ENCODE data around the gene SPRR5. TPM values are rescaled to one million over a fixed set of nuclear protein-coding genes. Genes with fewer than 3 reads are reported as not detected.

SPRR5 gene
- total RNA-seq, 6 experiments from 2014 or later = not detected

DNA sequence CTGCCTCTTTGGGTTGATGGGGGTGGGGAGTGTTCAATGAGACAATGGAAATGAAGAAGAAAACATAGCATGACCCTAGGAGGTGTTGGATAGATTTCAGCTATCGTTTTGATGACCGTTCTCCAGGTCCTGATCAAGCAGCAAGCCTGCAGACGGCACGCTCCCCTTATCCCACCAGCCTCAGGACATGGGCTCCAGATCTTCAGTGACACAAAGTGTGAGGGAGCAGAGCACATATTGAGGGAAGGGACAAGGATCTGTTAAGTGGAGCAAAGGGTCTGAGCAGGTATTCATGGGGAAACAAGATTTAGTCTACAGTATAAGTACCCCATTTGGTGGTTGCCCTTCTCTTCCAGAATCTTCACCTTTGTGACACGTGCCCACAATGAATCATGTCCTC, 4.7 kb downstream of the SPRR5 start:
- no peaks in the 10 kb centered on the region for H3K36me3 ChIP-seq
- 55% methylated on average over 3 of the region's 5 CpGs for WGBS (ENCODE audit: insufficient coverage, low coverage, low lambda C conversion rate, missing lambda C conversion rate)
- H3K27ac ChIP-seq = no peak overlapping the region
- intact Hi-C loops (cut with DNase I) = no loop called here
- ATAC-seq = no peak
- H3K4me3 ChIP-seq = no peak overlapping the region
- H3K27me3 ChIP-seq = no peaks in the 10 kb centered on the region
- TF ChIP-seq, protein P1, sequence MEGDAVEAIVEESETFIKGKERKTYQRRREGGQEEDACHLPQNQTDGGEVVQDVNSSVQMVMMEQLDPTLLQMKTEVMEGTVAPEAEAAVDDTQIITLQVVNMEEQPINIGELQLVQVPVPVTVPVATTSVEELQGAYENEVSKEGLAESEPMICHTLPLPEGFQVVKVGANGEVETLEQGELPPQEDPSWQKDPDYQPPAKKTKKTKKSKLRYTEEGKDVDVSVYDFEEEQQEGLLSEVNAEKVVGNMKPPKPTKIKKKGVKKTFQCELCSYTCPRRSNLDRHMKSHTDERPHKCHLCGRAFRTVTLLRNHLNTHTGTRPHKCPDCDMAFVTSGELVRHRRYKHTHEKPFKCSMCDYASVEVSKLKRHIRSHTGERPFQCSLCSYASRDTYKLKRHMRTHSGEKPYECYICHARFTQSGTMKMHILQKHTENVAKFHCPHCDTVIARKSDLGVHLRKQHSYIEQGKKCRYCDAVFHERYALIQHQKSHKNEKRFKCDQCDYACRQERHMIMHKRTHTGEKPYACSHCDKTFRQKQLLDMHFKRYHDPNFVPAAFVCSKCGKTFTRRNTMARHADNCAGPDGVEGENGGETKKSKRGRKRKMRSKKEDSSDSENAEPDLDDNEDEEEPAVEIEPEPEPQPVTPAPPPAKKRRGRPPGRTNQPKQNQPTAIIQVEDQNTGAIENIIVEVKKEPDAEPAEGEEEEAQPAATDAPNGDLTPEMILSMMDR (IDR thresholded peaks at IDR 0.05) = no peak
- no peak for TF ChIP-seq POLR2A (IDR thresholded peaks at IDR 0.05)
- no peaks in the 10 kb centered on the region for H3K9me3 ChIP-seq
- no peaks in the 10 kb centered on the region for H3K4me1 ChIP-seq
- no peak for DNase-seq

DNA sequence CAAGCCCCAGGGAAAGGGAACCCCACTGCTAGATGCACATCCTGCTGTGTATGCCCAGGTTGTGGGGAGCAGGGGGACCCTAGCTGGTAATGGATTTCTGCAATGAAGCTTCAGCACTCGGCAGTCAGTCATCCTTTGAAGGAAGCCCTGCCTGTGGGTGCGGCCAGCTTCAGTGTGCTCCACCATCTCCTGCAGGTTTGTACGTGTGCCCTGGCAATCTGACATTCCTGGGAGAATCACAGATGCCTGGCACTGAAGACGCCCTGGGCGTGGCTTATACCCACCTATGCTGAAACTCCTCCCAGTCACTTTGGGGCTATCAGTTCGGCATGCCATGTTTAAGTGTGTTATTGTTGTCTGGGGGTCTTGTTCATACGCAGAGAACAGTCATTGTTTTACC, 6.8 kb downstream of the SPRR5 start:
- intact Hi-C loops (cut with DNase I) = no loop called here
- no peak for ATAC-seq

DNA sequence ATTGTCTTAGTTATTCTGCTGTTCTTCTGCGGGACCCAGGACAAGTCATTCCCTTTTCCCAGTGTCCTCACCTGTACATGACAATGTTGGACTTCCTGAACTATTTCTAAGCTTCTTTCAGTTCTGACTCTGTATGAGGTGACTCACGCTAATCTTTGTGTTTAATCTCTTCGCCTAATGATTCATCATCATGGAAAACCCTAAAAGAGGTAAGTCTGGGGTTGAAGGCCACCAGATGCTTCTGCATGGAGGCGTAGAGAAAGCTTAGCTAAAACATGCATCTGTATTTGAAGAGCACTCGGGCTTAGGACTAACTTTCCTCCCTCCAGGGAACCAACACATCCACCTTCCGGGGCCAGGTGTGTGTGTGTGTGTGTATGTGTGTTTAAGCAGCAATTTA, 7.4 kb downstream of the SPRR5 start:
- no peak overlapping the region for H3K27ac ChIP-seq
- TF ChIP-seq, protein P1 (IDR thresholded peaks at IDR 0.05) = no peak
- H3K4me1 ChIP-seq = peaks cover 0 to 5% (median 0%) of the 10 kb centered on the region in 4 donors
- H3K4me3 ChIP-seq = no peak overlapping the region
- intact Hi-C loops (cut with DNase I) = no loop called here
- no peak for DNase-seq
- ATAC-seq = no peak
- H3K27me3 ChIP-seq = no peaks in the 10 kb centered on the region
- H3K36me3 ChIP-seq = no peaks in the 10 kb centered on the region
- WGBS (ENCODE audit: insufficient coverage, low coverage, low lambda C conversion rate, missing lambda C conversion rate) = 74% methylated on average over 6 of the region's 6 CpGs
- no peaks in the 10 kb centered on the region for H3K9me3 ChIP-seq

More for the DNA sequence above, 6.8 kb downstream of the SPRR5 start:
- Histone ChIP-seq H3K4me3 (no peak overlapping the region), H3K9me3 (no peaks in the 10 kb centered on the region), H3K27ac (no peak overlapping the region), H3K4me1 (no peaks in the 10 kb centered on the region), H3K36me3 (no peaks in the 10 kb centered on the region), H3K27me3 (no peaks in the 10 kb centered on the region)
- DNase-seq = no peak
- no peak for TF ChIP-seq POLR2A (IDR thresholded peaks at IDR 0.05)
- TF ChIP-seq, protein P1 (IDR thresholded peaks at IDR 0.05) = no peak
- WGBS (ENCODE audit: insufficient coverage, low coverage, low lambda C conversion rate, missing lambda C conversion rate) = 50% methylated on average over 4 of the region's 7 CpGs

DNA sequence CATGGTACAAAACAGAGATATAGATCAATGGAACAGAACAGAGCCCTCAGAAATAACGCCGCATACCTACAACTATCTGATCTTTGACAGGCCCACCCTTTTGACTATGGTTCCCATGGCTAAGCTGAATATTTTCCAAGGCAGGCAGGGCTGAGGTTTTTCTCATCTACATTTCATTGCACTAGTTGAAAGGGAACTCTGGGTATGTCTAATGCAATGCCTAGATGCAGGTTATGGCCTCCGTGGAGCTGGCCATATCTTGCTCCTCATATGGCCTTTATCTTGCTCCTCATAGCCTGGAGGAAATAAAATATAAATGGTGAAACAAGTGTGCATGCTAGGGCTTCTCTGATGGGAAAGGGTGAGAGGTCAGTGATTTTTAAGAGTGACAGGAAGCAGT, 10.6 kb downstream of the SPRR5 start:
- Histone ChIP-seq H3K27me3 (no peaks in the 10 kb centered on the region), H3K27ac (no peak overlapping the region), H3K4me1 (peaks cover 0 to 6% (median 0%) of the 10 kb centered on the region in 4 donors), H3K4me3 (no peak overlapping the region), H3K36me3 (no peaks in the 10 kb centered on the region), H3K9me3 (no peaks in the 10 kb centered on the region)
- intact Hi-C loops (cut with DNase I) = no loop called here
- DNase-seq (no peak), ATAC-seq (no peak)
- WGBS (ENCODE audit: insufficient coverage, low coverage, low lambda C conversion rate, missing lambda C conversion rate) = 75% methylated on average over 3 of the region's 3 CpGs
- TF ChIP-seq POLR2A (IDR thresholded peaks at IDR 0.05) = no peak
- TF ChIP-seq, protein P1 (IDR thresholded peaks at IDR 0.05) = no peak

DNA sequence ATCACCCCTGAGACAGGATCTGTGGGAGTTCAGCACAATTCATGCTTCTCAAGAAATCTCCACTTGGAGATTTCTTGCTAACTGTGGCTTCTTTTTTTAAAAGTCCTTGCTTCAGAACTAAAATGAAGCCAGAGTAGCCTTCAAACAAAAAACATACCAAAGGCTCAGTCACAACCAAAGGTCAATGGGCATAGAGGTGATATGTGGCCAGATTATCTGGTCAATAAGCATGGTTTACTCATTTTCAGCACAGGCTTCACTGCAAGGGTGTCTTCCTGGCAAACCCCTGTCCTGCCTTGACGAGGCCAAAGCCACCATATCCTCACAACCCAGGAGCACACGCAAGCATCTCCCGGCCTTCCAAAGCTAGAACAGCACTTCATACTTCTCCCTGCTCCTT, 12.3 kb downstream of the SPRR5 start:
- Histone ChIP-seq H3K9me3 (no peaks in the 10 kb centered on the region), H3K4me3 (no peak overlapping the region), H3K27me3 (no peaks in the 10 kb centered on the region), H3K36me3 (no peaks in the 10 kb centered on the region), H3K27ac (no peak overlapping the region), H3K4me1 (peaks cover 0 to 6% (median 0%) of the 10 kb centered on the region in 4 donors)
- TF ChIP-seq POLR2A (IDR thresholded peaks at IDR 0.05) = no peak
- TF ChIP-seq, protein P1 (IDR thresholded peaks at IDR 0.05) = no peak
- intact Hi-C loops (cut with DNase I) = no loop called here
- WGBS (ENCODE audit: insufficient coverage, low coverage, low lambda C conversion rate, missing lambda C conversion rate) = 36% methylated on average over 3 of the region's 3 CpGs
- peak; percentile 65 to 86 (median 78) for ATAC-seq
- no peak for DNase-seq
